Suprapubic skin (tissue), 4 donors: ENCODE results near the gene CNTFR.

Experiments used
- EP300 ChIP-seq: sonication (generic); formaldehyde crosslinking; IDR thresholded peaks from one replicate; pipeline ENCODE4 v1.6.1; 2017; ENCODE audit warnings: antibody characterized with exemption
- POLR2A ChIP-seq, 2 donors: fragments of 450-650 bp; IDR thresholded peaks; one replicate each; pipeline ENCODE4 v1.6.1; 2017; ENCODE audit warnings: antibody characterized with exemption in 2 of 2, mild to moderate bottlenecking in 2 of 2, moderate library complexity in 2 of 2
- POLR2AphosphoS5 ChIP-seq, 3 donors: sonication (generic); formaldehyde crosslinking; IDR thresholded peaks; one replicate each; pipeline ENCODE4 v1.6.1; 2017; ENCODE audit warnings: antibody characterized with exemption in 3 of 3
- TF ChIP-seq, protein P1 (sequence below), 2 donors: fragments of 200-600 bp in 1 of 2; fragments of 450-650 bp in 1 of 2; sonication (generic) in 1 of 2; IDR thresholded peaks; one replicate each; pipeline ENCODE4 v1.5.1; 2016 to 2019; ENCODE audit warnings: antibody characterized with exemption in 2 of 2, mild to moderate bottlenecking in 1 of 2, moderate library complexity in 1 of 2

GRCh38 chr9:34620061-34620994, 30.8 kb upstream of the CNTFR start, which contains the start of gene DCTN3:
- TF ChIP-seq POLR2A (IDR thresholded peaks at IDR 0.05): no peak
- TF ChIP-seq, protein P1, sequence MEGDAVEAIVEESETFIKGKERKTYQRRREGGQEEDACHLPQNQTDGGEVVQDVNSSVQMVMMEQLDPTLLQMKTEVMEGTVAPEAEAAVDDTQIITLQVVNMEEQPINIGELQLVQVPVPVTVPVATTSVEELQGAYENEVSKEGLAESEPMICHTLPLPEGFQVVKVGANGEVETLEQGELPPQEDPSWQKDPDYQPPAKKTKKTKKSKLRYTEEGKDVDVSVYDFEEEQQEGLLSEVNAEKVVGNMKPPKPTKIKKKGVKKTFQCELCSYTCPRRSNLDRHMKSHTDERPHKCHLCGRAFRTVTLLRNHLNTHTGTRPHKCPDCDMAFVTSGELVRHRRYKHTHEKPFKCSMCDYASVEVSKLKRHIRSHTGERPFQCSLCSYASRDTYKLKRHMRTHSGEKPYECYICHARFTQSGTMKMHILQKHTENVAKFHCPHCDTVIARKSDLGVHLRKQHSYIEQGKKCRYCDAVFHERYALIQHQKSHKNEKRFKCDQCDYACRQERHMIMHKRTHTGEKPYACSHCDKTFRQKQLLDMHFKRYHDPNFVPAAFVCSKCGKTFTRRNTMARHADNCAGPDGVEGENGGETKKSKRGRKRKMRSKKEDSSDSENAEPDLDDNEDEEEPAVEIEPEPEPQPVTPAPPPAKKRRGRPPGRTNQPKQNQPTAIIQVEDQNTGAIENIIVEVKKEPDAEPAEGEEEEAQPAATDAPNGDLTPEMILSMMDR (IDR thresholded peaks at IDR 0.05): no peak
- peak in 1 of 3 donors; percentile 53 for TF ChIP-seq POLR2AphosphoS5 (IDR thresholded peaks at IDR 0.05)
- TF ChIP-seq EP300: no peak
